Stimulated activated CD8-positive, alpha-beta memory T cell treated with anti-CD3 and anti-CD28 coated beads, Interleukin-12 subunit alpha, Interleukin-12 subunit beta, amount 100 ng/mL, for 24 hours (primary cell): ENCODE measurements around the gene GFRA1.

Experiments used
- DNase-seq: peaks from one replicate; pipeline ENCODE4 v3.0.0-alpha.2; 2020; ENCODE audit errors: extremely low read depth

GFRA1 gene

GRCh38 chr10:116101616-116102315 lies 171.2 kb downstream of the GFRA1 start:
- no peak for DNase-seq

DNA sequence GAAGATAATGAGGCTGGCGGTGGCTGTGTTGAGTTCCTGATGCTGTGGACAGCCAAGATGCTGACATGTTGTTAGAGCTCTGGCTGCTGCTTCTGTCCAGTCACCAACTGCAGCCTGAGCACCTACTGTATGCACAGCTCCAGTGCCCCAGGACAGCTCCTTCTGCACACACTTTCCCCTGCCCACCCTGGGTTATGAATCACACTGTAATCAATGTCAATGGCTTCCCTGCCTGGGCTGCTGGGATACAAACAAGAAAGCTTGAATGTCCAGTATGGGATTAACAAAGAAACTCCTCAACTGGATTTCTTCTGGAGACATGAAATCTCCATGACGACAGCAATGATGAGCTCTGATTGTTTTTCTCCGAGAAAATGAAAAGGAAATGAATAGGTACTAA lies 172.0 kb downstream of the GFRA1 start:
- no peak for DNase-seq

GRCh38 chr10:116099023-116099420 lies 174.0 kb downstream of the GFRA1 start:
- DNase-seq: no peak

DNA sequence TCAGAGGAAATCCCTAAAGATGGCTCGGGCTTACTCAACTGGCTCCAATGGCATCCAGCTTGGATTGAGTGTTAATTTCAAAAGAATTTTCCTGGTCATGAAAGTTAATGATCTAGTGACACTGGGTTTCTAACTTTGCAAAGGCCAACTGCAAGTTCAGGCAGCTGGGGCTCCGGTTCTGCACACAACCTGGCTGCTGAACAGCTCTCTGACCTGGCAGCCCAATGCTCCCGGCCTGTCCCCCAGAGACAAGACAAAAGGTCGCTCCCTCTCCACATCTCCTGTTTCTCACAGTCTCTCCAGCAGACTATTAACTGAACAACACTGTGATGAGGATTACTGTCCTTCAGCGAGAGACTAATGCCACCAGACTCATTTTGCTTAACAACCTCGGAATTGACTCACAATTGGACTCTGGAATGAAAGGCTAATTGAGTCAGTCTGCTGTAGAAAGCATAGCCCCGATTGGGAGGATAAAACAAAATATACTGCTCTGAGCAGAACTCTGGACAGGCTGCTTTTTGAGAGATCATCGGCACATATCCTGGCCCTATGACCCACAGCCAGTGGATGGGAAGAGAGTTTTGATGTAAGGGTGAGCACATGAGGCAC lies 174.5 kb downstream of the GFRA1 start:
- DNase-seq: no peak

DNA sequence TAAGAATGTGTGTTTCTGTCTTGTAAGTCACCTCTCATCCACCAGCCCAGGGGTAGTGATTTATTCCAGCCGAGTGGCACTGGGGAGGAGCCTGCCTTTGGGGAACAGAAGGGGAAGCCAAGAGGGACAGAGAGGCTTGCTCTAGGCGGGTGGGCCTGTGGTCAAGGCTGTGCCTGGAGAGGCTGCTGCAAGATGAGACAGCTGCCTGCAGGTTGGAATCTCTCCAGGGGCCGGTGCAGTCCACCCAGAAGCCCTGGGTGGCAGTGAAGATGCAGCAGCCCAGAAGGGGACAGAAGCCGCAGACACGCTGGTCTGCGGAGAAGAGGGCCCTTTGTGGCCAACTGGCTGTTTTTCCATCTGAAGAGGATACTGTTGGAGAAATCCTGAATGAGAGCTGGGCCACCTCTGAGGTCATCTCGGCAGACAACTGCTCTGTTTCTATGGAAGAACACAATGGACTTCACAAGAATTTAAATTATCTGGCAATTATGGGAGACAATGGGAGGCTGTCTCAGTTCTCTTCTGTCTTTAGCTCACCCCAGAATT lies 175.7 kb downstream of the GFRA1 start:
- no peak for DNase-seq

- no peak for DNase-seq
Observed at GRCh38 chr10:116096526-116096925, 176.5 kb downstream of the GFRA1 start.

DNA sequence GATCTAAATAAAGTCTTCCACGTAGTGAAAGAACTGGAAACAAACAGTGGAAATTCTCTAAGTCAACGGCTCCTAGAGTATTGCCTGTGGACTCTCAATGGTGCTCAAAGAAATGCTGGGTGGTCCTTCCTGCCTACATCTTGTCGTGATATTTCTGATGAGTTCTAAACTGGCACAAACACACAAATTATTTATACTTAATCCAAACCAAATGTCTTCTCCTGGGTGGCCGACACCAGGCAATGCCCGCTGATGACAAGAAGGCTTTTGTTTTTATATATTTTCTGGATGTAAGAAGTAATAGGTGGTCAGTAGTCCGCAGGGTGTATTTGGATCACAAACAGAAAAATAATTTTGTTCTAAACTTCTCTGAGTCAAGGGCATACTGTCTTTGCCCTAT lies 178.7 kb downstream of the GFRA1 start:
- no peak for DNase-seq

DNA sequence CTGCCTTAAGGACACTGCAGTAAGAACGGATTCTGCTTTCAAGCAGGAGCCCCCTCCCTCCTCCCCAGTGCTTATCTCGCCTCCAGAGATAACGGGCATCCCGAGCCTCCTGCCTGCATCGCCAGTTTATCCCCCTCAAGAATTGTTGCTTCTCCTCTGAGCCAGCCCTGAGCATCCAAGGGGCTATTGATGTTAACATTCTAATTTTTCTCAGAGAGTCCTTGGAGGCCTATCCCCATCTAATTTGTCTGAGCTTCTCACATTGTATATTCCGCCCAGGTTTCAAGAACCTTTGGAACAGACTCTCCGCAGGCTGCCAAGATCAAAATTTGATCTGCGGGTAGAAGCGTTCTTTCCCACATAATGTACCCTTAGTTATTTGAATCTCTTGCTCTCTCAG lies 180.0 kb downstream of the GFRA1 start:
- DNase-seq: no peak

GRCh38 chr10:116088985-116089384 lies 184.0 kb downstream of the GFRA1 start:
- DNase-seq: no peak

GRCh38 chr10:116085323-116085722 lies 187.7 kb downstream of the GFRA1 start:
- DNase-seq: no peak

- DNase-seq: no peak
Observed at GRCh38 chr10:116084161-116084560, 188.8 kb downstream of the GFRA1 start.

DNA sequence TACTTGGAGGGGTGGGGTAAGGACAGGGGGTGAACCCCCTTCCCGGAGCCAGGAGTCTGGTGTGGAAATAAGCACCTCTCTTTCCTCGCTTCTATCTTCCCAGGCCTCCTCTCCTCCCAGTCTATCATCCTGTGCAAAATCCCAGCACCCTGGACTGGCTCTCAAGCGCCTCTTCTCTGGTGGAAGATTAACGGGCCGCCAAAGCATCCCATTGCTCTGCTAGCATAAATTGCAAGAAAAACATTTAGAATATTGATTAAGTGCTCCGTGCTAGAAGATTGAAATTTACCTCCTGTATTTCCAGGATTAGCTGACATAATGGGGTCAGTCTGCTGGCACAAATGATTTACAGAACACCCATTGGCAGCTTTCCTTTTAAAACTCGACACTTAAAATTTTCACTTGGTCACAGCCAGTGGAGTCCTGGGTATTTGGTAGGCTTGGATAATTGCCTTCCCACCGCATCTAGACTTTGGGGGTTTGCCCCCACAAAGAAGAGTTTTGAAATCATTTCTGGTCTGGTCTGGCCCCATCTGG lies 189.7 kb downstream of the GFRA1 start:
- no peak for DNase-seq

GRCh38 chr10:116082762-116083161 lies 190.2 kb downstream of the GFRA1 start:
- DNase-seq: no peak

DNA sequence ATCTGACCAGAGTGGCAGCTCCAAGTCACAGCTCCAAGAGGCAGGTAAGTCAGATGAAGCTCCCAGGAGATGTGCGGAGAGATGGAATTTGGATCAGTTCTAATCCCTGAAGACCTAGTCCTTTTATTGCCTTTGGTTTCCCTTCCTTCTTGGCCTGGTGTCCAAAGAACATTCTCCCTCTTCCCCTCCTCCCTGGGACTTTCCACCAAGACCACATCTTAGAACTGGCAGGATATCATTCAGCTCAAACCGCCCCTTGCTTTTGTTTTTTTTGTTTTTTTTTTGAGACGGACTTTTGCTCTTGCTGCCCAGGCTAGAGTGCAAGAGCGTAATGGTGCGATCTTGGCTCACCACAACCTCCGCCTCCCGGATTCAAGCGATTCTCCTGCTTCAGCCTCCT lies 190.8 kb downstream of the GFRA1 start:
- DNase-seq: no peak

DNA sequence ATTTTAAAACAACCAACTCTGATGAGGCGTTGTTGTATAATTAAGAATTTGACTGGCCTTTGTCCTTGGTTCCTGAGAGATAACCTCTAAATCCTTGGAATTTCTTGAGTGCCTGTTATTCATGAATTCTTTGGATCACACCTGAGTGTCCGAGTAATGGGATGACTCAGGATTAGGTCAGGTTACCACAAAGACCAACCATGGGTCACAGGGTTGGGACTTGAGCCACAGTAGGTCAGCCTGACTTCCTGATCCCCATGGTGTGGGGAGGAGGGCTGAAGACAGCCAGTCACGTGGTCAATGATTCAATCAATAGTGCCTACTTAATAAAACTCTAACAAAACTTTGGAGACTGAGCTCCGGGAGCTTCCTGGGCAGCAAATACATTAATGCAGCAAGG lies 192.5 kb downstream of the GFRA1 start:
- no peak for DNase-seq

DNA sequence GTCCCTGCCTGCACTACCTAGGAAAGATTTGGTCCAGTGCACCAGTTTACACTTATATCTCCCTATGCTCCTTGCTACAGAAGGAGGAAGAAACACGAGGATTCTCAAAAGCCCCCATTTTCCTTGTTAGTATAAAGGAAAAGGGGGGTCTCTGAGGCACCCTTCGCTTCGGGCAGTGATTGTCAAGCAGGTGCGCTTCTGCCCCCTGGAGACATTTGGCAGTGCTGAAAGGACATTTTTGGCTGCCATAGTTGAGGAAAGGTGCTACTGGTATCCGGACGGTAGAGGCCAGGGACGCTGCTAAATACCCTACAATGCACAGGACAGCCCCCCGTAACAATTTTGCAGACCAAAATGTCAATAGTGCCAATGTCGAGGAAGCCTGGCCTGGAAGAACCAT lies 193.7 kb downstream of the GFRA1 start:
- DNase-seq: no peak

- no peak for DNase-seq
Observed at GRCh38 chr10:116076621-116077020, 196.4 kb downstream of the GFRA1 start.

- DNase-seq: no peak
Observed at GRCh38 chr10:116073510-116073909, 199.5 kb downstream of the GFRA1 start.

DNA sequence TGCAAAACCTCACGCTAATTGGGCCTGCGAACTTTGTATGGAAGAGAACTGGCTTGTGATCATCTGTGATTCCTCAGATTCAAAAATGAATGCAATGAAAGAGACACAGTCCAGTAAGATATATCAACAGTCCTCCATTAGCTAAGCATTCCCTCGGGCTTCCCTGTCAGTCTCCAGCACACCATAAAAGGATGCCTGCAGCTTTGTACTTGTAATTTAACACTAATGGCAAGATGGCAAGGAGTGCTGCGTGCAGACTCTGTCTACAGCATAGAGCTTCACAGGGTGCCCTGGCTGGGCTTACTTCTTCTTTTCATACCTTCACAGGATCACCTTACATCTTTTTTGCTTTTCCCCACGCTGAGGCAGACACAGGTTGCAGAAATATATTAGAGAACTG lies 200.0 kb downstream of the GFRA1 start:
- DNase-seq: no peak

GRCh38 chr10:116071453-116072148 lies 201.4 kb downstream of the GFRA1 start:
- no peak for DNase-seq

GRCh38 chr10:116070743-116071320 lies 202.2 kb downstream of the GFRA1 start:
- DNase-seq: no peak

DNA sequence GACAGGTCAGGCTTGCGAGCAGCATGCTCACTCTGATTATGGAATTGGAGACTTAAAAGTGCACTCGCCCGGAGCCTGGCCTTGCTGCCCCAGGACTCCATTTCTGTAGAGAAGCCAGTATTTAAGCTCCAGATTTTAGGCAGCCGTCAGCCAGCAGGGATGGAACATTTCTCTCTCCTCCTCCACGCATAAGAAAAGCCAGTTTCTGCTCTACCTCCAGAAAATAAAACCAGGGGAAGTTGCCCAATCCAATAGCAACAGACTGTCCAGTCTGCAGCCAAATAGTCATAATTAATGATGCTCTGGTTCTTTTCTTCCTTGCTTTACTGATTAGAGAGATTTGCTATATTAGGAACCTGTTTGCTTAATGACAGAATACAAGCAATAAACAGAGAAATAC lies 203.2 kb downstream of the GFRA1 start:
- DNase-seq: no peak
